Mammary microvascular endothelial cell (primary cell): ENCODE measurements around the gene YIPF6. TPM values are rescaled to one million over a fixed set of nuclear protein-coding genes. Genes with fewer than 3 reads are reported as not detected.

Experiments
- total RNA-seq: library from RNA; depleted of rRNA; stranded (reverse); fragments of >200 nt; gene quantifications from 2 replicates; pipeline ENCODE4 v1.2.3, GENCODE V29; 2015

The YIPF6 gene, protein sequence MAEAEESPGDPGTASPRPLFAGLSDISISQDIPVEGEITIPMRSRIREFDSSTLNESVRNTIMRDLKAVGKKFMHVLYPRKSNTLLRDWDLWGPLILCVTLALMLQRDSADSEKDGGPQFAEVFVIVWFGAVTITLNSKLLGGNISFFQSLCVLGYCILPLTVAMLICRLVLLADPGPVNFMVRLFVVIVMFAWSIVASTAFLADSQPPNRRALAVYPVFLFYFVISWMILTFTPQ
- 12.5 and 12.9 TPM in 2 replicates for total RNA-seq

DNA sequence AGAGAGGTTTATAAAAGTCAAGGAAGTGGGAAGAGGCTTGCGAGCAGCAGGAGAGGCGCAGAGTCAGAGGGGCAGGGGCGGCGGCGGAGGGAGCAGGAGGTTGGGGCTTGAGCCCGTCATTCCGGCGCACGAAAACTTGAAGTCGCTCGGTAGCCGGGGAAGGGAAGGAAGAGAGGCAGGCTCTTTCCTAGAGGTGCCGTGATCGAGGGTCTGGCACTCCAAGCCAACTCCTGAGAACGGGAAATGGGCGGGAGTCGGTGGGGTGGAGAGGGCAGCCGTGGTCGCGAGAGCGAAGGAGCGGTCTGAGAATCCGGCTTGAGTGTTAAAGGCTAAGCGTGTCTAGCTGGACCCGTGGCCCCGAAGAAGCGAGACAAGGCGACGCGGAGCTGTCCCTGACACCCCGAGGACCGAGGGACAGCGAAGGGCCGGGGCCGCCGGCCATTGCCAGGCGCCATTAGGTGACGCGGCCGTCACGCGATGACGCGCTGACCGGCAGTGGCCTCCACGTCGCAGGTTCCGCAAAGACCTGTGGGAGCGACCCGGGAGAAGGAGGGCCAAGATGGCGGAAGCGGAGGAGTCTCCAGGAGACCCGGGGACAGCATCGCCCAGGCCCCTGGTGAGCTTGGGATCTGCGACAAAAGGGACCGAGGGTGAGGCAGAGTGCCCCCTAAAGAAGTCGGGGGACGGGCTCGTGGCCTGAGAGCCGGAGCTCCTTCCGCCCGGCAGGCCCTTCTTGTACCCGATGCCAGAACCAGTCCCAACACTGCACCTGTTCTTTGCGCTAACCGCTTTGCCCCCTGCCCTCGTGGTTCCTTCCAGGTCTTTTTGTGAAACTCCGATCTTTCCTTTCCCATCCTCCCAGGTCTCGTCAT is at the start of gene YIPF6:
Gene YIPF6 (plus strand): TSS at position 544 of the 872 bp plus-strand sequence. CDS start 16 bp downstream, at position 560.

Other genes starting within 250 kb of the YIPF6 start
- 4.2 and 4.3 TPM in 2 replicates for gene OPHN1, start 65.6 kb upstream of the YIPF6 start, total RNA-seq
- 13.9 and 16.6 TPM in 2 replicates for gene STARD8, start 148.6 kb downstream of the YIPF6 start, total RNA-seq